Endothelial cell of umbilical vein (primary cell): ENCODE data around the gene LECT2. TPM values are rescaled to one million over a fixed set of nuclear protein-coding genes. Genes with fewer than 3 reads are reported as not detected.

Experiments
- BruUV-seq: library from RNA; stranded (reverse); fragments of 400-500 nt; replicated peaks from 2 replicates; lab custom pipeline; 2021; lab: Mats Ljungman, UMichigan
- CTCF ChIA-PET: fragments of 300-600, 350-600 bp; sonication (Branson Sonifier 250); formaldehyde crosslinking; loops from one replicate; lab custom pipeline; 2021; ENCODE audit warnings: antibody characterized with exemption, inconsistent platforms; lab: Charles Lee
- POLR2A ChIA-PET: fragments of 300-600, 350-600 bp; sonication (Branson Sonifier 250); formaldehyde crosslinking; loops from one replicate; lab custom pipeline; 2021; ENCODE audit warnings: antibody characterized with exemption, inconsistent platforms; lab: Charles Lee
- DNase-seq: peaks from one replicate; pipeline ENCODE4 v3.0.0-alpha.2; 2011; ENCODE audit warnings: low read depth, low spot score
- FAIRE-seq: peaks from 2 replicates; lab custom pipeline; 2011; peaks lifted over from hg19 to GRCh38; lab: Jason Lieb, UNC
- H2AFZ ChIP-seq: 2 replicates; pipeline ENCODE4 v1.6.0; 2012; ENCODE audit warnings: low read depth, low read length, control low read depth, inconsistent platforms
- H3K27ac ChIP-seq: 2 replicates; pipeline ENCODE4 v1.5.1; 2011; ENCODE audit warnings: low read depth, mild to moderate bottlenecking, control low read depth, low read length, moderate library complexity; ENCODE audit not compliant: insufficient read depth
- H3K27me3 ChIP-seq, 2 experiments: 2 replicates each; pipeline versions ENCODE4 v1.6.0 to v1.6.1; 2011; ENCODE audit warnings: low read length in 2 of 2, mixed read lengths in 1 of 2; ENCODE audit not compliant: control insufficient read depth in 2 of 2, insufficient read depth in 2 of 2
- H3K36me3 ChIP-seq, 2 experiments: 2 replicates in 1 of 2; 3 replicates in 1 of 2; pipeline ENCODE4 v1.5.1; 2011; ENCODE audit warnings: low read length in 2 of 2, mild to moderate bottlenecking in 1 of 2, moderate library complexity in 1 of 2; ENCODE audit not compliant: control insufficient read depth in 2 of 2, insufficient read depth in 2 of 2; ENCODE audit errors: extremely low read depth in 1 of 2
- H3K4me1 ChIP-seq: 3 replicates; pipeline ENCODE4 v1.5.1; 2011; ENCODE audit warnings: mild to moderate bottlenecking, low read length; ENCODE audit not compliant: control insufficient read depth, insufficient read depth; ENCODE audit errors: extremely low read depth
- H3K4me2 ChIP-seq: 2 replicates; pipeline ENCODE4 v1.6.1; 2011; ENCODE audit warnings: low read length, control low read depth, mixed read lengths; ENCODE audit not compliant: insufficient read depth
- H3K4me3 ChIP-seq, 3 experiments: fragments of 200-600 bp in 1 of 3; sonication (generic), shearing (Covaris generic) in 1 of 3; replicated peaks in 1 of 3; 2 replicates each; pipeline ENCODE4 v1.5.1; 2011 to 2016; ENCODE audit warnings: control low read depth in 3 of 3, low read length in 3 of 3, mild to moderate bottlenecking in 2 of 3, inconsistent platforms in 1 of 3, low read depth in 1 of 3, moderate library complexity in 1 of 3; ENCODE audit not compliant: insufficient read depth in 1 of 3
- H3K79me2 ChIP-seq: 2 replicates; pipeline ENCODE4 v1.6.0; 2012; ENCODE audit warnings: low read length, inconsistent platforms; ENCODE audit not compliant: control insufficient read depth, insufficient read depth
- H3K9ac ChIP-seq: replicated peaks from 2 replicates; pipeline ENCODE3; 2011; ENCODE audit warnings: low read length, control low read depth; ENCODE audit not compliant: insufficient read depth; ENCODE audit errors: extremely low read depth
- H3K9me1 ChIP-seq: replicated peaks from 3 replicates; pipeline ENCODE4 v1.6.0; 2011; ENCODE audit warnings: mild to moderate bottlenecking, low read length; ENCODE audit not compliant: control insufficient read depth, insufficient read depth; ENCODE audit errors: extremely low read depth
- H3K9me3 ChIP-seq: replicated peaks from 2 replicates; pipeline ENCODE4 v1.5.1; 2012; ENCODE audit warnings: low read length, inconsistent platforms; ENCODE audit not compliant: control insufficient read depth, insufficient read depth
- H4K20me1 ChIP-seq: replicated peaks from 2 replicates; pipeline ENCODE3; 2011; ENCODE audit warnings: mild to moderate bottlenecking, low read length; ENCODE audit not compliant: control insufficient read depth, insufficient read depth; ENCODE audit errors: extremely low read depth
- CTCF ChIP-seq, 2 donors: IDR thresholded peaks; 1 replicate in 1 of 2; 2 replicates in 1 of 2; pipeline ENCODE4 v1.5.1; 2011; ENCODE audit warnings: low read length in 2 of 2, mild to moderate bottlenecking in 2 of 2, moderate library complexity in 2 of 2, control low read depth in 1 of 2, inconsistent platforms in 1 of 2, low read depth in 1 of 2; ENCODE audit not compliant: insufficient read depth in 1 of 2; ENCODE audit errors: extremely low read depth in 1 of 2
- EZH2 ChIP-seq: IDR thresholded peaks from 2 replicates; pipeline ENCODE4 v1.6.1; 2012; ENCODE audit warnings: borderline replicate concordance, low read depth, mild to moderate bottlenecking, moderate library complexity, low read length, inconsistent platforms; ENCODE audit not compliant: severe bottlenecking
- FOS ChIP-seq: IDR thresholded peaks from 2 replicates; pipeline ENCODE4 v1.6.1; 2011; ENCODE audit warnings: mild to moderate bottlenecking, low read length, moderate library complexity, borderline replicate concordance; ENCODE audit not compliant: insufficient read depth
- GATA2 ChIP-seq: IDR thresholded peaks from 2 replicates; pipeline ENCODE4 v1.7.0; 2011; ENCODE audit warnings: low read depth, mild to moderate bottlenecking, moderate library complexity, mixed read lengths, low read length; ENCODE audit not compliant: insufficient read length, insufficient read depth
- JUN ChIP-seq: IDR thresholded peaks from 2 replicates; pipeline ENCODE4 v1.6.1; 2011; ENCODE audit warnings: borderline replicate concordance, low read depth; ENCODE audit not compliant: insufficient read length, insufficient read depth
- MAX ChIP-seq: IDR thresholded peaks from 2 replicates; pipeline ENCODE4 v1.6.1; 2011; ENCODE audit not compliant: insufficient read depth, insufficient read length
- MYC ChIP-seq: IDR thresholded peaks from one replicate; pipeline ENCODE4 v1.6.1; 2011; ENCODE audit warnings: mild to moderate bottlenecking, low read depth, low read length
- POLR2A ChIP-seq: IDR thresholded peaks from 2 replicates; pipeline ENCODE4 v1.6.1; 2012; ENCODE audit warnings: low read depth, mild to moderate bottlenecking, control low read depth, low read length
- POLR2AphosphoS5 ChIP-seq: IDR thresholded peaks from 2 replicates; pipeline ENCODE4 v1.6.1; 2012; ENCODE audit warnings: low read depth, mild to moderate bottlenecking, control low read depth, low read length, moderate library complexity; ENCODE audit not compliant: insufficient read depth
- dilution Hi-C: fragments of 300-500 bp; cut with MboI; formaldehyde crosslinking; loops from one replicate; pipeline ENCODE4 v1.15.0; 2019; ENCODE audit warnings: low sequenced_read_pairs; ENCODE audit not compliant: extremely low pct_ligation_motif_present
- intact Hi-C: fragments of 100-400 bp; cut with micrococcal nuclease; formaldehyde crosslinking; loops from one replicate; pipeline ENCODE4 v1.10.0; 2022
- polyA plus RNA-seq, 4 experiments: library from polyadenylated mRNA; depleted of rRNA in 3 of 4; stranded (reverse) in 3 of 4; unstranded in 1 of 4; fragments of >200 nt; gene quantifications; 2 replicates each; pipeline versions ENCODE4 v1.2.1 to v1.2.3, GENCODE V29; 2011 to 2012; ENCODE audit warnings: missing spikeins in 1 of 4
- total RNA-seq: library from RNA; stranded (reverse); gene quantifications from 2 replicates; pipeline ENCODE4 v1.2.3, GENCODE V29; 2021

Gene LECT2
- total and polyA plus RNA-seq, 2 donors (not counting 3 experiments of a cell fraction or from before 2014, with no cell fraction given) = not detected

GRCh38 chr5:135920199-135920598, 34.6 kb downstream of the LECT2 start:
- no peak for FAIRE-seq
- no TSS peak for BruUV-seq
- CTCF ChIA-PET = no interaction called here
- Histone ChIP-seq H2AFZ (no peak overlapping the region), H3K9ac (no peak overlapping the region), H4K20me1 (no peaks in the 10 kb centered on the region), H3K36me3 (no peaks in the 10 kb centered on the region), H3K27me3 (peaks cover 13 to 37% of the 10 kb centered on the region in 2 experiments), H3K27ac (no peak overlapping the region), H3K4me1 (no peaks in the 10 kb centered on the region), H3K4me2 (no peak overlapping the region), H3K9me1 (no peaks in the 10 kb centered on the region), H3K79me2 (no peaks in the 10 kb centered on the region), H3K9me3 (no peaks in the 10 kb centered on the region), H3K4me3 (no peak overlapping the region)
- TF ChIP-seq POLR2AphosphoS5 (no peak), FOS (no peak), EZH2 (no peak), CTCF (IDR thresholded peaks at IDR 0.05; ENCODE audit: extremely low read depth in 1 of 2, insufficient read depth in 1 of 2, low read depth in 1 of 2, low read length in 2 of 2) (no peak), GATA2 (no peak), JUN (no peak), MYC (no peak), MAX (no peak), POLR2A (no peak)
- dilution Hi-C loops (no loop called here), intact Hi-C loops (no loop called here)
- no peak for DNase-seq
- POLR2A ChIA-PET = no interaction called here
